HepG2 (cell line): ENCODE measurements around the gene ZFPM1. TPM values are rescaled to one million over a fixed set of nuclear protein-coding genes. Genes with fewer than 3 reads are reported as not detected.

Experiments
- ARID4A ChIP-seq: sonication (generic); formaldehyde crosslinking; IDR thresholded peaks from 2 replicates; pipeline ENCODE4 v1.5.0; 2020; ENCODE audit warnings: mild to moderate bottlenecking, missing genetic modification reagents, borderline replicate concordance
- EHMT2 ChIP-seq: fragments of 200-600 bp; sonication (generic); IDR thresholded peaks from 2 replicates; pipeline ENCODE4 v1.7.0; 2017; ENCODE audit warnings: antibody characterized with exemption, low read depth, low read length, borderline replicate concordance
- ELF1 ChIP-seq: sonication (generic); formaldehyde crosslinking; IDR thresholded peaks from 2 replicates; pipeline ENCODE4 v1.4.0; 2020; ENCODE audit warnings: missing genetic modification reagents
- EP300 ChIP-seq, 3 experiments: sonication (generic) in 1 of 3; formaldehyde crosslinking in 1 of 3; IDR thresholded peaks; 2 replicates each; pipeline versions ENCODE4 v1.5.1 to v1.6.1; 2011 to 2020; ENCODE audit warnings: low read depth in 2 of 3, low read length in 2 of 3, borderline replicate concordance in 1 of 3, improper control_type of control experiment in 1 of 3, mild to moderate bottlenecking in 1 of 3, missing genetic modification reagents in 1 of 3, moderate library complexity in 1 of 3
- HCFC1 ChIP-seq: fragments of 150-350 bp; IDR thresholded peaks from 2 replicates; pipeline ENCODE4 v1.6.1; 2014; ENCODE audit warnings: low read depth, low read length
- HOMEZ ChIP-seq: IDR thresholded peaks from 2 replicates; pipeline ENCODE4 v1.6.1; 2016; ENCODE audit warnings: low read depth
- KDM5A ChIP-seq: fragments of 200-600 bp; sonication (generic); IDR thresholded peaks from 2 replicates; pipeline ENCODE4 v1.7.0; 2018; ENCODE audit warnings: antibody characterized with exemption, mild to moderate bottlenecking, low read length, borderline replicate concordance
- KLF15 ChIP-seq: sonication (generic); formaldehyde crosslinking; IDR thresholded peaks from 2 replicates; pipeline ENCODE4 v1.8.1; 2023; ENCODE audit warnings: borderline replicate concordance, mild to moderate bottlenecking, inconsistent platforms, missing genetic modification reagents, mixed read lengths
- KMT2A ChIP-seq: sonication (generic); formaldehyde crosslinking; IDR thresholded peaks from 2 replicates; pipeline ENCODE4 v1.4.0; 2020; ENCODE audit warnings: missing genetic modification reagents
- MAF1 ChIP-seq: sonication (generic); formaldehyde crosslinking; IDR thresholded peaks from 2 replicates; pipeline ENCODE4 v1.5.0; 2020; ENCODE audit warnings: missing genetic modification reagents, borderline replicate concordance
- SETDB1 ChIP-seq: sonication (generic); formaldehyde crosslinking; IDR thresholded peaks from 2 replicates; pipeline ENCODE4 v1.5.1; 2020; ENCODE audit warnings: missing genetic modification reagents, mild to moderate bottlenecking, borderline replicate concordance
- ZBTB20 ChIP-seq: sonication (generic); formaldehyde crosslinking; IDR thresholded peaks from 2 replicates; pipeline ENCODE4 v1.8.1; 2023; ENCODE audit warnings: missing genetic modification reagents, low read depth, mild to moderate bottlenecking, borderline replicate concordance
- ZBTB26 ChIP-seq: IDR thresholded peaks from 2 replicates; pipeline ENCODE4 v1.6.1; 2016; ENCODE audit warnings: missing compliant biosample characterization, missing genetic modification reagents, borderline replicate concordance
- ZC3H4 ChIP-seq: sonication (generic); formaldehyde crosslinking; IDR thresholded peaks from 2 replicates; pipeline ENCODE4 v1.4.0; 2020; ENCODE audit warnings: missing genetic modification reagents, borderline replicate concordance
- ZIK1 ChIP-seq: sonication (generic); formaldehyde crosslinking; IDR thresholded peaks from 2 replicates; pipeline ENCODE4 v1.5.0; 2020; ENCODE audit warnings: mild to moderate bottlenecking, low read depth, missing genetic modification reagents, borderline replicate concordance
- ZMYM4 ChIP-seq: sonication (generic); formaldehyde crosslinking; IDR thresholded peaks from 2 replicates; pipeline ENCODE4 v1.8.1; 2023; ENCODE audit warnings: mild to moderate bottlenecking, missing genetic modification reagents
- ZNF101 ChIP-seq: sonication (generic); formaldehyde crosslinking; IDR thresholded peaks from 2 replicates; pipeline ENCODE4 v1.4.0; 2020; ENCODE audit warnings: mild to moderate bottlenecking, low read depth, missing genetic modification reagents, borderline replicate concordance
- ZNF20 ChIP-seq: sonication (generic); formaldehyde crosslinking; IDR thresholded peaks from 2 replicates; pipeline ENCODE4 v1.4.0; 2020; ENCODE audit warnings: mild to moderate bottlenecking, moderate library complexity, missing genetic modification reagents
- ZNF740 ChIP-seq: sonication (generic); formaldehyde crosslinking; IDR thresholded peaks from 2 replicates; pipeline ENCODE4 v1.4.0; 2020; ENCODE audit warnings: missing genetic modification reagents
- ZNF747 ChIP-seq: sonication (generic); formaldehyde crosslinking; IDR thresholded peaks from 2 replicates; pipeline ENCODE4 v1.8.1; 2023; ENCODE audit warnings: missing genetic modification reagents, mild to moderate bottlenecking, borderline replicate concordance
- ZNF781 ChIP-seq: sonication (generic); formaldehyde crosslinking; IDR thresholded peaks from 2 replicates; pipeline ENCODE4 v1.5.1; 2020; ENCODE audit warnings: borderline replicate concordance, mild to moderate bottlenecking, missing genetic modification reagents; ENCODE audit errors: not compliant biosample characterization
- polyA plus RNA-seq, 8 experiments: library from polyadenylated mRNA; depleted of rRNA in 3 of 8; stranded (reverse) in 7 of 8; unstranded in 1 of 8; fragments of >200 nt; fragmentation: Illumina TruSeq in 4 of 8; extraction: Trizol in 4 of 8; gene quantifications; 2 replicates each; pipeline versions ENCODE4 v1.2.1 to v1.2.3, GENCODE V29; 2011 to 2016; ENCODE audit warnings: low read depth in 4 of 8, missing spikeins in 1 of 8, mixed read lengths in 1 of 8; ENCODE audit not compliant: insufficient read depth in 1 of 8
- total RNA-seq, 5 experiments: library from RNA; depleted of rRNA; stranded (reverse); fragments of >200 nt; fragmentation: Illumina TruSeq; extraction: Trizol; gene quantifications; 2 replicates each; pipeline ENCODE4 v1.2.3, GENCODE V29; 2016; ENCODE audit warnings: low read depth in 1 of 5

Gene ZFPM1
- total and polyA plus RNA-seq, 2 of the 13 experiments (the other 11 are each of a cell fraction or from before 2014, with no cell fraction given): 1.3 to 3.8 TPM

GRCh38 chr16:88569985-88570690 lies 117.1 kb downstream of the ZFPM1 start, which contains the start of gene ZC3H18 (continued):
- TF ChIP-seq ARID4A (CRISPR knock-in tag): peak; percentile 96
- no peak for TF ChIP-seq ZNF747 (CRISPR knock-in tag)
- no peak for TF ChIP-seq ZMYM4 (CRISPR knock-in tag)
- TF ChIP-seq SETDB1 (CRISPR knock-in tag): no peak
- peak; percentile 73; the same call in 1 of the 2 replicates for TF ChIP-seq ZNF20 (CRISPR knock-in tag)
- TF ChIP-seq ZNF781 (CRISPR knock-in tag): no peak
- TF ChIP-seq EHMT2: no peak
- no peak; the same call in 1 of the 2 replicates for TF ChIP-seq ZNF101 (CRISPR knock-in tag)
- TF ChIP-seq ZBTB20 (CRISPR knock-in tag): 0 out of 2 replicates have a peak, but pooled peaks have one; percentile 34
- peak; percentile 99 for TF ChIP-seq KDM5A
- 0 out of 2 replicates have a peak, but pooled peaks have one; percentile 27 for TF ChIP-seq HOMEZ (CRISPR knock-in tag)
- TF ChIP-seq KMT2A: peak; percentile 96
- no peak for TF ChIP-seq ZC3H4 (CRISPR knock-in tag)
- TF ChIP-seq ZNF740 (CRISPR knock-in tag): peak; percentile 58; the same call in 1 of the 2 replicates
- no peak for TF ChIP-seq MAF1 (CRISPR knock-in tag)
- peak; percentile 86 for TF ChIP-seq ELF1 (CRISPR knock-in tag)
- 0 out of 2 replicates have a peak, but pooled peaks have one; percentile 55 for TF ChIP-seq KLF15 (CRISPR knock-in tag)
- TF ChIP-seq EP300 (IDR thresholded peaks at IDR 0.05; ENCODE audit: low read depth in 2 of 2, low read length in 2 of 2): no peak
- TF ChIP-seq EP300 (CRISPR knock-in tag; IDR thresholded peaks at IDR 0.05; ENCODE audit: borderline replicate concordance): 0 out of 2 replicates have a peak, but pooled peaks have one; percentile 33
- peak; percentile 69 for TF ChIP-seq ZIK1
- no peak for TF ChIP-seq ZBTB26 (CRISPR knock-in tag)
- TF ChIP-seq HCFC1: peak; percentile 76
